Natural killer cell (primary cell): ENCODE data around the gene TRIM29. TPM values are rescaled to one million over a fixed set of nuclear protein-coding genes. Genes with fewer than 3 reads are reported as not detected.

Source experiments
- ATAC-seq, 3 donors: fragments of 150-1000 bp in 2 of 3; fragments of 200-7000 bp in 1 of 3; cut with Tn5 transposase; 1 replicate in 1 of 3; 2 replicates in 2 of 3; pipeline ENCODE4 v1.10.0; 2021; ENCODE audit warnings: mild to moderate bottlenecking in 2 of 3, moderate library complexity in 2 of 3
- DNase-seq, 2 donors: peaks; one replicate each; pipeline versions ENCODE4 v3.0.0 to v3.0.0-alpha.2; 2013 to 2021; ENCODE audit warnings: mixed read lengths in 1 of 2
- H3K27ac ChIP-seq: one replicate; pipeline ENCODE4 v1.5.1; 2013; ENCODE audit warnings: mild to moderate bottlenecking, low read length
- H3K27me3 ChIP-seq: one replicate; pipeline ENCODE4 v1.6.1; 2013; ENCODE audit warnings: low read length; ENCODE audit not compliant: control insufficient read depth, insufficient read depth
- H3K36me3 ChIP-seq: one replicate; pipeline ENCODE4 v1.6.1; 2013; ENCODE audit warnings: low read length; ENCODE audit not compliant: control insufficient read depth, insufficient read depth
- H3K4me1 ChIP-seq: one replicate; pipeline ENCODE4 v1.6.1; 2013; ENCODE audit warnings: low read length; ENCODE audit not compliant: control insufficient read depth, insufficient read depth
- H3K4me3 ChIP-seq: one replicate; pipeline ENCODE4 v1.5.1; 2013; ENCODE audit warnings: low read length
- H3K9me3 ChIP-seq: one replicate; pipeline ENCODE4 v1.6.1; 2013; ENCODE audit warnings: low read length; ENCODE audit not compliant: control insufficient read depth, insufficient read depth
- H3K27ac Mint-ChIP-seq, 2 donors: one replicate each; pipeline ENCODE4 v1.8.0; 2022; ENCODE audit warnings: mild to moderate bottlenecking in 2 of 2, mixed read lengths in 2 of 2, moderate library complexity in 1 of 2
- H3K27me3 Mint-ChIP-seq, 2 donors: one replicate each; pipeline ENCODE4 v1.8.0; 2022; ENCODE audit warnings: low read depth in 2 of 2, mixed read lengths in 2 of 2
- H3K36me3 Mint-ChIP-seq: one replicate; pipeline ENCODE4 v1.8.0; 2022; ENCODE audit warnings: mixed read lengths
- H3K4me1 Mint-ChIP-seq, 2 donors: one replicate each; pipeline ENCODE4 v1.8.0; 2022; ENCODE audit warnings: mixed read lengths in 2 of 2
- H3K4me3 Mint-ChIP-seq: one replicate; pipeline ENCODE4 v1.8.0; 2022; ENCODE audit warnings: mild to moderate bottlenecking, moderate library complexity, mixed read lengths
- H3K9me3 Mint-ChIP-seq, 2 donors: one replicate each; pipeline ENCODE4 v1.8.0; 2022; ENCODE audit warnings: mixed read lengths in 2 of 2
- CTCF ChIP-seq: fragments of 200-600 bp; IDR thresholded peaks from one replicate; pipeline ENCODE4 v1.8.0; 2022; ENCODE audit warnings: antibody characterized with exemption
- WGBS: methylation state at CpG from one replicate; pipeline ENCODE4 v1.1.7; 2013; ENCODE audit warnings: missing lambda C conversion rate; ENCODE audit not compliant: insufficient coverage; 5-methylcytosine and 5-hydroxymethylcytosine counted together
- intact Hi-C: fragments of 100-400 bp; cut with micrococcal nuclease; formaldehyde crosslinking; loops from one replicate; pipeline ENCODE4 v1.14.2; 2022
- total RNA-seq, 4 donors: library from RNA; stranded (reverse); fragments of 120-200 nt in 1 of 4; gene quantifications; one replicate each; pipeline versions ENCODE4 v1.2.3 to v1.2.4, GENCODE V29; 2013 to 2022

TRIM29 gene
- total RNA-seq, 3 donors from 2014 or later (not counting 1 experiment from before 2014, with no cell fraction given) = not detected

GRCh38 chr11:120173019-120173705 is 35.2 kb upstream of the TRIM29 start:
- Mint-ChIP-seq H3K9me3 (no peaks in the 10 kb centered on the region), H3K4me1 (peaks cover 0 to 12% of the 10 kb centered on the region in 2 donors), H3K4me3 (no peak overlapping the region), H3K27me3 (peaks cover 43 to 50% of the 10 kb centered on the region in 2 donors), H3K27ac (no peak overlapping the region), H3K36me3 (no peaks in the 10 kb centered on the region)
- intact Hi-C loops = no loop called here
- WGBS = 74% methylated on average over 11 of the region's 11 CpGs
- H3K27ac ChIP-seq = no peak overlapping the region
- H3K9me3 ChIP-seq = no peaks in the 10 kb centered on the region
- no peak for ATAC-seq
- peak in 1 of 2 donors; percentile 12 for DNase-seq
- H3K4me3 ChIP-seq = no peak overlapping the region
- peaks cover 19% of the 10 kb centered on the region for H3K4me1 ChIP-seq
- H3K36me3 ChIP-seq = no peaks in the 10 kb centered on the region
- peaks cover 13% of the 10 kb centered on the region for H3K27me3 ChIP-seq
- TF ChIP-seq CTCF = no peak

DNA sequence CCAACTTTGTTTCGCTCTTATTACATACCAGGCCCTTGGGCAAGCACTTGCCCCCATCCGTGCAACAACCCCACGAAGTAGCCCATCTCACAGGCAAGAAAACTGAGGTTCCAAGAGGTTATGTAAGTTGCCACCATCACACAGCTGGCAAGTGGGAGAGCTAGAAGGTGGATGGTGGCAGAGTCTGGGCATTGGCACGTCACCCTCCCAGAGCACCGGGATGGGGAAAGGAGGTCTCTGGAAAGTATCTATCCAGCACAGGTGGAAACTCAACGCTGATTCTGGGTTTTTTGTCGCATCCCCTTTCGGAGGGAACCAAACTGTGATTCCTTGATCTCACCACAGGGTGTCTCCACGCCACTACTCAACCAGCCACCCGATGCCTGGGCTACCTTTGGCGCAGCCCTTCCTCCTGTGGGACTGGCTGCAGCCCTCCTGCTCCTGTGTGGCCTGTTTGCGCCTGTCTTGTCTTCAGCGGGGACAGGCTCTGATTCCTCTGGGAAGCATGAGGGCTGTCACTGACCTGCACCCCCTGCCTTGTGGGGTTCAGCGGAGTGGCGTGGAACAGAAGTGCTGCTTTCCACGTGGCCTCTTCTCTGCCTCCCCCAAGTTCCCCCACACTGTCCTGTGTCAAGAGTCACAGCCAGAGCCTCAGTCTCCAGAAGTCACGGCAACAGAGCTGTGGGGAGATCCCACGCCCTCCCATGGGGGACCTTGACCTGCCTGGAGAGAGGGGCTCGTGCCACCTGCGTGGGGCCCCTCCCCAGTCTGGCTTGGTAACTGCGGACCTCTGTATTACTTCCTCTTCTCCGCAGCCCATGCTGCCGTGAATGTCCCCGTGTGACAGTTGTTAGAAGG is 34.4 kb upstream of the TRIM29 start:
- Mint-ChIP-seq H3K36me3 (no peaks in the 10 kb centered on the region), H3K4me1 (peaks cover 0 to 12% of the 10 kb centered on the region in 2 donors), H3K27ac (no peak overlapping the region), H3K27me3 (peaks cover 52 to 59% of the 10 kb centered on the region in 2 donors), H3K4me3 (peak overlapping the region; percentile 42), H3K9me3 (no peaks in the 10 kb centered on the region)
- H3K4me1 ChIP-seq = peaks cover 20% of the 10 kb centered on the region
- H3K27ac ChIP-seq = no peak overlapping the region
- H3K27me3 ChIP-seq = peaks cover 16% of the 10 kb centered on the region
- intact Hi-C loops = loop anchor here (1.0 kb wide), 1 partner anchor 57 kb away; no protein-coding TSS in a partner anchor
- WGBS = 12% methylated on average over 22 of the region's 24 CpGs
- ATAC-seq = peak; percentile 43 to 64 (median 48)
- peak; percentile 70 for TF ChIP-seq CTCF
- peak; percentile 25 to 62 for DNase-seq
- no peaks in the 10 kb centered on the region for H3K9me3 ChIP-seq
- no peaks in the 10 kb centered on the region for H3K36me3 ChIP-seq
- no peak overlapping the region for H3K4me3 ChIP-seq

- intact Hi-C loops = no loop called here
- H3K36me3 ChIP-seq = no peaks in the 10 kb centered on the region
- Mint-ChIP-seq H3K27ac (no peak overlapping the region), H3K4me3 (peak overlapping the region; percentile 35), H3K36me3 (peaks cover 2% of the 10 kb centered on the region), H3K4me1 (peaks cover 0 to 12% of the 10 kb centered on the region in 2 donors), H3K27me3 (peaks cover 61 to 70% of the 10 kb centered on the region in 2 donors), H3K9me3 (peaks cover 0 to under 1% of the 10 kb centered on the region in 2 donors)
- peaks cover 16% of the 10 kb centered on the region for H3K27me3 ChIP-seq
- no peaks in the 10 kb centered on the region for H3K9me3 ChIP-seq
- no peak overlapping the region for H3K27ac ChIP-seq
- 85% methylated on average over 12 of the region's 12 CpGs for WGBS
- DNase-seq (no peak), ATAC-seq (no peak)
- H3K4me1 ChIP-seq = peaks cover 20% of the 10 kb centered on the region
- no peak for TF ChIP-seq CTCF
- no peak overlapping the region for H3K4me3 ChIP-seq
Observed at GRCh38 chr11:120170741-120171261, 32.9 kb upstream of the TRIM29 start.
